ENCODE data around the gene GPC3.

DNA sequence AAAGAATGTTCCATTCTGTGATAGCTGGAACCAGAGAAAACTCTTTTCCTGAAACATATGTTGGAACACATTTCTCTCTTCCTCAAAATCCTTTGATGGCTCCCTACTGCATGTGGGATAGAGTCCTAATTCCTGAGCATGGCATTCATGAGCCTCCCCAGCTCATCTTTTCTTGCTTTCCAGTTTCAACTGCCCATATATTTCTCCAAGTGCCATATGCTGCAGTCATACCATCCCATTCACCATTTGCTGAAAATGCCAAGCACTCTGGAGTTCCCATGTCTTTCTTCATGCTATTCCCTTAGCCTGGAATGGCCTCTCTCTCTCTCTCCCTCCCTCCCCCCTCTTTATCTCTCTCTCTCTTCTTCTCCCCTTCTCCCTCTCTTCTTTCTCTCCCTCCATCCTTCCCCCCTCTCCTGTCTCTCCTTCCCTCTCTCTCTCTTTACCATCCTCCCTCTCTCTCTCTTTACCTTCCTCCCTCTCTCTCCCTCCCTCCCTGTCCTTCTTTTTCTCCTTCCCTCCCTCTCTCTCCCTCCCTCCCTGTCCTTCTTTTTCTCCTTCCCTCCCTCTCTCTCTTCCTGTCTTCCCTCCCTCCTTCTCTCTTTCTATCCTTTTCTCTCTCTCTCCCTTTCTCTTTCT lies 436.0 kb downstream of the GPC3 start:
- TF ChIP-seq, protein P1, sequence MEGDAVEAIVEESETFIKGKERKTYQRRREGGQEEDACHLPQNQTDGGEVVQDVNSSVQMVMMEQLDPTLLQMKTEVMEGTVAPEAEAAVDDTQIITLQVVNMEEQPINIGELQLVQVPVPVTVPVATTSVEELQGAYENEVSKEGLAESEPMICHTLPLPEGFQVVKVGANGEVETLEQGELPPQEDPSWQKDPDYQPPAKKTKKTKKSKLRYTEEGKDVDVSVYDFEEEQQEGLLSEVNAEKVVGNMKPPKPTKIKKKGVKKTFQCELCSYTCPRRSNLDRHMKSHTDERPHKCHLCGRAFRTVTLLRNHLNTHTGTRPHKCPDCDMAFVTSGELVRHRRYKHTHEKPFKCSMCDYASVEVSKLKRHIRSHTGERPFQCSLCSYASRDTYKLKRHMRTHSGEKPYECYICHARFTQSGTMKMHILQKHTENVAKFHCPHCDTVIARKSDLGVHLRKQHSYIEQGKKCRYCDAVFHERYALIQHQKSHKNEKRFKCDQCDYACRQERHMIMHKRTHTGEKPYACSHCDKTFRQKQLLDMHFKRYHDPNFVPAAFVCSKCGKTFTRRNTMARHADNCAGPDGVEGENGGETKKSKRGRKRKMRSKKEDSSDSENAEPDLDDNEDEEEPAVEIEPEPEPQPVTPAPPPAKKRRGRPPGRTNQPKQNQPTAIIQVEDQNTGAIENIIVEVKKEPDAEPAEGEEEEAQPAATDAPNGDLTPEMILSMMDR (conservative IDR thresholded peaks at IDR 0.05; ENCODE audit: low read depth, low read length) = no peak
- no peak for TF ChIP-seq EZH2 (IDR thresholded peaks at IDR 0.05; ENCODE audit: borderline replicate concordance, low read depth, low read length, poor library complexity, severe bottlenecking)
